K562 (cell line): ENCODE measurements around the gene CHST13. TPM values are rescaled to one million over a fixed set of nuclear protein-coding genes. Genes with fewer than 3 reads are reported as not detected.

Experiments used
- ATAC-seq: fragments of 200-7000 bp; cut with Tn5 transposase; 3 replicates; pipeline ENCODE4 v1.9.1; 2020; ENCODE audit warnings: moderate library complexity
- BruUV-seq: library from RNA; stranded (reverse); fragments of 400-500 nt; replicated peaks from 2 replicates; lab custom pipeline; 2021; lab: Mats Ljungman, UMichigan
- CTCF ChIA-PET: fragments of 300-600 bp; formaldehyde crosslinking; extraction: SDS; loops from one replicate; lab custom pipeline; 2021; ENCODE audit warnings: low intra/inter-chr PET ratio; lab: Yijun Ruan, JAX
- POLR2A ChIA-PET: fragments of 300-600, 350-650 bp; sonication (Branson Sonifier 250); formaldehyde crosslinking; extraction: SDS; loops from one replicate; lab custom pipeline; 2021; ENCODE audit warnings: antibody characterized with exemption, inconsistent platforms; lab: Yijun Ruan, JAX
- DNase-seq, 4 experiments: peaks; one replicate each; pipeline versions ENCODE4 v3.0.0 to v3.0.0-alpha.2; 2011 to 2018; ENCODE audit warnings: low spot score in 3 of 4, mixed read lengths in 3 of 4; ENCODE audit errors: extremely low read depth in 1 of 4
- FAIRE-seq: peaks from 2 replicates; lab custom pipeline; 2011; peaks lifted over from hg19 to GRCh38; lab: Jason Lieb, UNC
- H2AFZ ChIP-seq: 2 replicates; pipeline ENCODE4 v1.6.0; 2011; ENCODE audit warnings: low read depth, low read length, control low read depth, inconsistent platforms
- H3K27ac ChIP-seq: fragments of 200-600 bp; 3 replicates; pipeline ENCODE4 v1.8.0; 2011; ENCODE audit warnings: low read depth, mild to moderate bottlenecking, control low read depth, inconsistent platforms, low read length, moderate library complexity, mixed read lengths; ENCODE audit errors: extremely low read depth
- H3K27me3 ChIP-seq, 2 experiments: fragments of 300-600 bp in 1 of 2; 2 replicates in 1 of 2; 3 replicates in 1 of 2; pipeline versions ENCODE4 v1.6.0 to v1.8.0; 2011; ENCODE audit warnings: inconsistent platforms in 2 of 2, low read length in 2 of 2, mild to moderate bottlenecking in 1 of 2, mixed read lengths in 1 of 2, moderate library complexity in 1 of 2; ENCODE audit not compliant: control insufficient read depth in 2 of 2, insufficient read depth in 2 of 2
- H3K36me3 ChIP-seq: fragments of 300-600 bp; 3 replicates; pipeline ENCODE4 v1.8.0; 2011; ENCODE audit warnings: mild to moderate bottlenecking, low read length, inconsistent platforms; ENCODE audit not compliant: control insufficient read depth, insufficient read depth
- H3K4me1 ChIP-seq, 2 experiments: fragments of 200-600 bp in 1 of 2; replicated peaks in 1 of 2; 2 replicates in 1 of 2; 3 replicates in 1 of 2; pipeline versions ENCODE4 v1.5.1 to v1.8.0; 2011; ENCODE audit warnings: inconsistent platforms in 2 of 2, low read length in 2 of 2, mild to moderate bottlenecking in 1 of 2, mixed read lengths in 1 of 2, moderate library complexity in 1 of 2; ENCODE audit not compliant: control insufficient read depth in 2 of 2, insufficient read depth in 2 of 2
- H3K4me2 ChIP-seq: 2 replicates; pipeline ENCODE4 v1.6.1; 2011; ENCODE audit warnings: low read length, control low read depth, inconsistent platforms, mixed read lengths; ENCODE audit not compliant: insufficient read depth
- H3K4me3 ChIP-seq: fragments of 200-600 bp; sonication (generic), shearing (Covaris generic); 2 replicates; pipeline ENCODE4 v1.5.1; 2016; ENCODE audit warnings: control low read depth, inconsistent platforms
- H3K79me2 ChIP-seq: fragments of 200-600 bp; 3 replicates; pipeline ENCODE4 v1.8.0; 2011; ENCODE audit warnings: low read length, inconsistent platforms; ENCODE audit not compliant: control insufficient read depth, insufficient read depth
- H3K9ac ChIP-seq, 2 experiments: 2 replicates each; pipeline versions ENCODE4 v1.6.0 to v1.6.1; 2011; ENCODE audit warnings: low read depth in 2 of 2, low read length in 2 of 2, control low read depth in 1 of 2, inconsistent platforms in 1 of 2, mild to moderate bottlenecking in 1 of 2, mixed read lengths in 1 of 2; ENCODE audit not compliant: insufficient read depth in 1 of 2
- H3K9me1 ChIP-seq: one replicate; pipeline ENCODE4 v1.6.0; 2011; ENCODE audit warnings: inconsistent platforms, mild to moderate bottlenecking, low read length, moderate library complexity; ENCODE audit not compliant: control insufficient read depth, insufficient read depth
- H3K9me3 ChIP-seq: replicated peaks from 2 replicates; pipeline ENCODE4 v1.5.1; 2011; ENCODE audit warnings: low read depth, low read length, inconsistent platforms; ENCODE audit not compliant: control insufficient read depth, insufficient read depth
- H4K20me1 ChIP-seq: replicated peaks from 2 replicates; pipeline ENCODE4 v1.6.1; 2011; ENCODE audit warnings: low read length, inconsistent platforms, mixed read lengths; ENCODE audit not compliant: control insufficient read depth, insufficient read depth
- ADNP ChIP-seq: fragments of 200-800 bp; sonication (Bioruptor generic); IDR thresholded peaks from 2 replicates; pipeline ENCODE4 v1.6.1; 2016; ENCODE audit warnings: missing genetic modification characterization, missing compliant biosample characterization
- BCL6 ChIP-seq: fragments of 250-450 bp; sonication (Bioruptor Pico); IDR thresholded peaks from 2 replicates; pipeline ENCODE4 v1.4.0; 2020
- CCAR2 ChIP-seq: fragments of 200-400 bp; formaldehyde crosslinking; IDR thresholded peaks from 2 replicates; pipeline ENCODE4 v1.6.1; 2017; ENCODE audit warnings: mild to moderate bottlenecking, low read depth, low read length
- CCNT2 ChIP-seq: IDR thresholded peaks from 2 replicates; pipeline ENCODE4 v1.6.1; 2011; ENCODE audit warnings: borderline replicate concordance, low read depth, mild to moderate bottlenecking, moderate library complexity, mixed read lengths, low read length; ENCODE audit not compliant: insufficient read length; ENCODE audit errors: extremely low read depth
- CHCHD3 ChIP-seq: fragments of 250-450 bp; sonication (Bioruptor Pico); IDR thresholded peaks from 2 replicates; pipeline ENCODE4 v2.1.2; 2022; ENCODE audit warnings: mild to moderate bottlenecking
- E4F1 ChIP-seq: fragments of 250-450 bp; sonication (Bioruptor Pico); IDR thresholded peaks from 2 replicates; pipeline ENCODE4 v1.5.0; 2021; ENCODE audit warnings: mild to moderate bottlenecking, borderline replicate concordance
- IRF2 ChIP-seq: sonication (generic); formaldehyde crosslinking; IDR thresholded peaks from 2 replicates; pipeline ENCODE4 v1.8.1; 2022; ENCODE audit warnings: mild to moderate bottlenecking, missing genetic modification reagents
- KAT8 ChIP-seq: fragments of 450-650 bp; IDR thresholded peaks from 2 replicates; pipeline ENCODE4 v1.6.1; 2016; ENCODE audit warnings: low read depth, mild to moderate bottlenecking
- NFIC ChIP-seq: fragments of 450-650 bp; IDR thresholded peaks from 2 replicates; pipeline ENCODE4 v1.6.1; 2017; ENCODE audit warnings: mild to moderate bottlenecking, inconsistent platforms
- SETDB1 ChIP-seq: IDR thresholded peaks from one replicate; pipeline ENCODE4 v1.6.1; 2012; ENCODE audit warnings: low read length, control low read depth, inconsistent platforms
- SMAD4 ChIP-seq: fragments of 250-450 bp; sonication (Bioruptor Pico); conservative IDR thresholded peaks from 2 replicates; pipeline ENCODE4 v1.8.0; 2021; ENCODE audit warnings: inconsistent platforms, mild to moderate bottlenecking, moderate library complexity
- ZNF277 ChIP-seq: fragments of 250-450 bp; sonication (Bioruptor Pico); IDR thresholded peaks from 2 replicates; pipeline ENCODE4 v1.8.0; 2022; ENCODE audit warnings: inconsistent platforms, mild to moderate bottlenecking, moderate library complexity, borderline replicate concordance
- ZNF324 ChIP-seq: fragments of 250-450 bp; sonication (Bioruptor Pico); IDR thresholded peaks from 2 replicates; pipeline ENCODE4 v1.4.0; 2020; ENCODE audit warnings: mild to moderate bottlenecking
- ZNF79 ChIP-seq: fragments of 250-450 bp; sonication (Bioruptor Pico); IDR thresholded peaks from 2 replicates; pipeline ENCODE4 v1.4.0; 2020; ENCODE audit warnings: low read depth, mild to moderate bottlenecking, moderate library complexity
- WGBS: fragments of 100-300 bp; shearing (Covaris generic); methylation state at CpG from one replicate; pipeline ENCODE4 v1.1.6; 2016; ENCODE audit warnings: low coverage, mixed read lengths; ENCODE audit not compliant: insufficient coverage; ENCODE audit errors: missing lambda C conversion rate; 5-methylcytosine and 5-hydroxymethylcytosine counted together
- in situ Hi-C: fragments of 300-500 bp; cut with MboI; formaldehyde crosslinking; loops from 4 replicates; pipeline ENCODE4 v1.15.0; 2018; ENCODE audit warnings: inconsistent platforms, mixed read lengths
- intact Hi-C: fragments of 100-400 bp; cut with micrococcal nuclease; formaldehyde crosslinking; loops from 2 replicates; pipeline ENCODE4 v1.14.2; 2022
- polyA plus RNA-seq, 8 experiments: library from polyadenylated mRNA; depleted of rRNA in 4 of 8; stranded (reverse) in 5 of 8; unstranded in 3 of 8; fragments of >200 nt; fragmentation: Nextera tagmentation in 2 of 8; fragmentation: Illumina TruSeq in 1 of 8; extraction: Ambion mirVana in 2 of 8; extraction: Trizol in 1 of 8; gene quantifications; 2 replicates each; pipeline versions ENCODE4 v1.2.1 to v1.2.3, GENCODE V29; 2011 to 2014; ENCODE audit warnings: inconsistent platforms in 1 of 8, missing spikeins in 1 of 8
- total RNA-seq, 7 experiments: library from RNA; depleted of rRNA in 6 of 7; stranded (reverse); fragments of >200 nt in 6 of 7; fragmentation: Illumina TruSeq in 2 of 7; extraction: Trizol in 2 of 7; gene quantifications; 2 replicates each; pipeline versions ENCODE4 v1.2.1 to v1.2.3, GENCODE V29; 2011 to 2021; ENCODE audit warnings: low replicate concordance in 1 of 7

Gene CHST13
- total and polyA plus RNA-seq, 9 of the 15 experiments (the other 6 are each of a cell fraction or from before 2014, with no cell fraction given), result not detected

GRCh38 chr3:126494204-126494969 is 29.6 kb upstream of the CHST13 start (continued):
- TF ChIP-seq CCNT2, result no peak
- no peak for TF ChIP-seq IRF2 (CRISPR knock-in tag)
- TF ChIP-seq SMAD4 (CRISPR knock-in tag), result no peak
- TF ChIP-seq, all 486 proteins: peak for 0

GRCh38 chr3:126494970-126495230 is 29.1 kb upstream of the CHST13 start:
- Histone ChIP-seq H3K4me2 (no peak overlapping the region), H3K9me1 (no peaks in the 10 kb centered on the region), H3K79me2 (no peaks in the 10 kb centered on the region), H3K4me1 (no peaks in the 10 kb centered on the region), H4K20me1 (no peaks in the 10 kb centered on the region; the same call in 1 of the 2 replicates), H3K27me3 (peaks cover 4 to 44% of the 10 kb centered on the region in 2 experiments; a peak in 4 of 5 replicates), H2AFZ (no peak overlapping the region), H3K9ac (no peak overlapping the region), H3K4me3 (no peak overlapping the region), H3K9me3 (no peaks in the 10 kb centered on the region), H3K27ac (no peak overlapping the region), H3K36me3 (no peaks in the 10 kb centered on the region)
- WGBS, result 0% methylated on average over 5 of the region's 6 CpGs
- no peak for FAIRE-seq
- no TSS peak for BruUV-seq
- POLR2A ChIA-PET, result interaction anchor here (0.6 kb wide), 1 partner anchor 38 kb away, joined by 3 read pairs; no protein-coding TSS in a partner anchor
- no peak for ATAC-seq
- in situ Hi-C loops (no loop called here), intact Hi-C loops (no loop called here)
- no peak for TF ChIP-seq NFIC
- TF ChIP-seq KAT8, result no peak
- TF ChIP-seq BCL6 (CRISPR knock-in tag), result no peak
- no peak for TF ChIP-seq CCAR2
- TF ChIP-seq ZNF277, result no peak
- TF ChIP-seq ZNF79 (CRISPR knock-in tag), result no peak
- no peak for TF ChIP-seq CHCHD3 (CRISPR knock-in tag)
- no peak for TF ChIP-seq SETDB1
- no peak for TF ChIP-seq ADNP (tag)
- no peak for TF ChIP-seq ZNF324 (CRISPR knock-in tag)
- TF ChIP-seq E4F1 (CRISPR knock-in tag), result no peak
- DNase-seq, result no peak
- CTCF ChIA-PET, result no interaction called here
